Endometrial microvascular endothelial cells (primary cell): Measurements from ENCODE around the gene C16orf86. TPM values are rescaled to one million over a fixed set of nuclear protein-coding genes. Genes with fewer than 3 reads are reported as not detected.

Experiments used
- in situ Hi-C: cut with HindIII; loops from 2 replicates; pipeline ENCODE4 v1.10.0; 2017; ENCODE audit warnings: low sequenced_read_pairs, low pct_unique_long_range_greater_than_20kb; ENCODE audit errors: inconsistent ontology term
- total RNA-seq: library from RNA; depleted of rRNA; stranded (reverse); fragments of >200 nt; gene quantifications from one replicate; pipeline ENCODE4 v1.2.3, GENCODE V29; 2015; ENCODE audit errors: inconsistent ontology term

C16orf86 gene
- total RNA-seq, 1 donor from 2014 or later: 2.7 TPM

GRCh38 chr16:67652578-67653127, 14.0 kb upstream of the C16orf86 start:
- in situ Hi-C loops: no loop called here

- in situ Hi-C loops: no loop called here
These were observed 13.4 kb upstream of the C16orf86 start for GRCh38 chr16:67653128-67653788.

- in situ Hi-C loops: no loop called here
These were observed 12.7 kb upstream of the C16orf86 start for GRCh38 chr16:67653789-67654402.

GRCh38 chr16:67654403-67654911, 12.2 kb upstream of the C16orf86 start:
- in situ Hi-C loops: no loop called here

GRCh38 chr16:67655363-67655762, 11.3 kb upstream of the C16orf86 start:
- in situ Hi-C loops: no loop called here

- in situ Hi-C loops: no loop called here
These were observed 10.1 kb upstream of the C16orf86 start for GRCh38 chr16:67656344-67657016.

- in situ Hi-C loops: no loop called here
These were observed 9.5 kb upstream of the C16orf86 start for GRCh38 chr16:67657017-67657608.

GRCh38 chr16:67657751-67658518, 8.7 kb upstream of the C16orf86 start:
- in situ Hi-C loops: no loop called here

- in situ Hi-C loops: no loop called here
These were observed 7.6 kb upstream of the C16orf86 start for GRCh38 chr16:67658849-67659674.

- in situ Hi-C loops: no loop called here
These were observed 6.7 kb upstream of the C16orf86 start, which contains the start of gene ACD for GRCh38 chr16:67659675-67660563. Gene ACD (minus strand): TSS chr16:67660260. CDS start chr16:67660220, 40 bp downstream.

- in situ Hi-C loops: no loop called here
These were observed 6.0 kb upstream of the C16orf86 start, which contains the start of gene PARD6A for GRCh38 chr16:67660564-67661028. Gene PARD6A (plus strand): TSS chr16:67660960. CDS start chr16:67661039, 79 bp downstream.

GRCh38 chr16:67661101-67661761, 5.4 kb upstream of the C16orf86 start:
- in situ Hi-C loops: no loop called here

GRCh38 chr16:67661886-67662652, 4.5 kb upstream of the C16orf86 start:
- in situ Hi-C loops: no loop called here

- in situ Hi-C loops: no loop called here
These were observed 4.0 kb upstream of the C16orf86 start for GRCh38 chr16:67662653-67663010.

- in situ Hi-C loops: no loop called here
These were observed 3.3 kb upstream of the C16orf86 start for GRCh38 chr16:67663151-67663876.
